ENCODE data around the gene MYEOV.

DNA sequence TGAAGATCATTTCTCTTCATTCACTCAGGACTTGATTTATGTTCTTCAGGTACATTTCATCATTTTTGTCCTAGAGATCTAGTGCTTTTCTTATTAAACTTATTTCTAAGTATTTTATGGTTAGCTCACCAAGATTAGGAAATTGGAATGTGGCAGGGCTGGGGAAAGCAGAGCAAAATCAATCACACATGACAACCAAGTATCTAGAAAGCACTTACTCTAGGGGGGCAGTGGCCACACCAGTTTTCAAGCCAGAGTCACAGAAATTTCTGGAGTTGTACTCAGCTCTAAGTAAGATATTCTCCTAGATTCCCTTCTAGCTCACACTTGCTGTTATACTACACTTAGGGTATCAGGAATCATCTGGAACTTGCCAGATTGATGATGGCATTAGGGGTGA, 33.3 kb upstream of the MYEOV start:
- TF ChIP-seq POLR2A (IDR thresholded peaks at IDR 0.05), result no peak
- no peak for TF ChIP-seq CTCF (IDR thresholded peaks at IDR 0.05)
